A549 (cell line): Measurements from ENCODE around the gene PAPPA. TPM values are rescaled to one million over a fixed set of nuclear protein-coding genes. Genes with fewer than 3 reads are reported as not detected.
A peak's percentile ranks its signal among the peaks of the same experiment; 100 is the strongest.

Experiments used
- ATAC-seq, 2 experiments: fragments of 200-7000 bp in 1 of 2; fragments of >200 bp in 1 of 2; cut with Nextera tagmentation in 1 of 2; cut with Tn5 transposase in 1 of 2; 3 replicates each; pipeline versions ENCODE4 v1.8.0 to v1.9.1; 2018 to 2020; ENCODE audit warnings: mild to moderate bottlenecking in 1 of 2, moderate library complexity in 1 of 2
- CTCF ChIA-PET: fragments of 300-600 bp; sonication (Branson Sonifier 250); formaldehyde crosslinking; extraction: SDS; loops from one replicate; lab custom pipeline; 2021; ENCODE audit warnings: antibody characterized with exemption, inconsistent platforms; lab: Yijun Ruan, JAX
- POLR2A ChIA-PET: fragments of 350-600 bp; formaldehyde crosslinking; extraction: SDS; loops from one replicate; lab custom pipeline; 2021; ENCODE audit warnings: antibody characterized with exemption, inconsistent platforms; lab: Yijun Ruan, JAX
- DNase-seq, 2 experiments: peaks; one replicate each; pipeline versions ENCODE4 v3.0.0 to v3.0.0-alpha.2; 2011 to 2016; ENCODE audit warnings: low read depth in 1 of 2, low spot score in 1 of 2
- FAIRE-seq: peaks from 2 replicates; lab custom pipeline; 2011; peaks lifted over from hg19 to GRCh38; lab: Jason Lieb, UNC
- H3K27ac ChIP-seq, 2 experiments: fragments of >200 bp; sonication (Bioruptor Twin); formaldehyde crosslinking; 3 replicates each; pipeline ENCODE4 v1.5.1; 2016 to 2017
- H3K4me1 ChIP-seq: fragments of >200 bp; sonication (Bioruptor Twin); formaldehyde crosslinking; 3 replicates; pipeline ENCODE4 v1.6.1; 2016
- H3K4me2 ChIP-seq: fragments of >200 bp; sonication (Bioruptor Twin); formaldehyde crosslinking; 3 replicates; pipeline ENCODE4 v1.6.1; 2016
- H3K4me3 ChIP-seq: fragments of >200 bp; sonication (Bioruptor Twin); formaldehyde crosslinking; 3 replicates; pipeline ENCODE4 v1.5.1; 2016
- H3K9me3 ChIP-seq: fragments of >200 bp; sonication (Bioruptor Twin); formaldehyde crosslinking; 3 replicates; pipeline ENCODE4 v1.6.1; 2016
- ATOH8 ChIP-seq: fragments of 250-450 bp; sonication (Bioruptor Pico); IDR thresholded peaks from 2 replicates; pipeline ENCODE4 v1.5.0; 2020; ENCODE audit warnings: low read depth, mild to moderate bottlenecking, moderate library complexity
- BCL3 ChIP-seq: fragments of >200 bp; sonication (Bioruptor Twin); formaldehyde crosslinking; IDR thresholded peaks from 3 replicates; pipeline ENCODE4 v1.6.1; 2016
- BHLHE40 ChIP-seq: IDR thresholded peaks from 2 replicates; pipeline ENCODE4 v1.6.1; 2012; ENCODE audit warnings: low read depth, low read length, inconsistent platforms
- CBX2 ChIP-seq: fragments of 200-600 bp; sonication (generic); IDR thresholded peaks from 2 replicates; pipeline ENCODE4 v1.6.1; 2016; ENCODE audit warnings: low read depth, mild to moderate bottlenecking, borderline replicate concordance
- CHD4 ChIP-seq: fragments of 200-600 bp; sonication (generic); IDR thresholded peaks from 2 replicates; pipeline ENCODE4 v1.6.1; 2016; ENCODE audit warnings: antibody characterized with exemption, mild to moderate bottlenecking, borderline replicate concordance
- CTCF ChIP-seq: fragments of >200 bp; sonication (Bioruptor Twin); formaldehyde crosslinking; IDR thresholded peaks from 3 replicates; pipeline ENCODE4 v1.5.1; 2016
- E2F6 ChIP-seq: IDR thresholded peaks from 2 replicates; pipeline ENCODE4 v1.6.1; 2012; ENCODE audit warnings: low read depth, borderline replicate concordance
- EHF ChIP-seq: fragments of 250-450 bp; sonication (Bioruptor Pico); IDR thresholded peaks from 2 replicates; pipeline ENCODE4 v1.5.0; 2020; ENCODE audit warnings: mild to moderate bottlenecking
- EHMT2 ChIP-seq: fragments of 200-600 bp; sonication (generic); IDR thresholded peaks from 2 replicates; pipeline ENCODE4 v1.6.1; 2016; ENCODE audit warnings: antibody characterized with exemption, low read depth, mild to moderate bottlenecking, moderate library complexity
- ELK1 ChIP-seq: fragments of 150-350 bp; IDR thresholded peaks from 2 replicates; pipeline ENCODE4 v1.6.1; 2014; ENCODE audit warnings: low read depth, mild to moderate bottlenecking, low read length
- EP300 ChIP-seq, 2 experiments: fragments of >200 bp; sonication (Bioruptor Twin); formaldehyde crosslinking; IDR thresholded peaks; 2 replicates in 1 of 2; 3 replicates in 1 of 2; pipeline ENCODE4 v1.6.1; 2016 to 2017
- ESRRA ChIP-seq: fragments of 150-350 bp; IDR thresholded peaks from 2 replicates; pipeline ENCODE4 v1.6.1; 2014; ENCODE audit warnings: mild to moderate bottlenecking, low read length, borderline replicate concordance
- FOSL2 ChIP-seq, 2 experiments: fragments of 450-650 bp in 1 of 2; fragments of >200 bp in 1 of 2; sonication (Bioruptor Twin) in 1 of 2; formaldehyde crosslinking; IDR thresholded peaks; 2 replicates each; pipeline versions ENCODE4 v1.5.0 to v1.6.1; 2016 to 2020; ENCODE audit warnings: mild to moderate bottlenecking in 1 of 2, moderate library complexity in 1 of 2
- HOXA7 ChIP-seq: fragments of 250-450 bp; sonication (Bioruptor Pico); IDR thresholded peaks from 2 replicates; pipeline ENCODE4 v1.5.0; 2020; ENCODE audit warnings: mild to moderate bottlenecking, moderate library complexity
- HOXB13 ChIP-seq: fragments of 250-450 bp; sonication (Bioruptor Pico); IDR thresholded peaks from 2 replicates; pipeline ENCODE4 v1.5.0; 2020; ENCODE audit warnings: low read depth, mild to moderate bottlenecking, moderate library complexity
- HOXB5 ChIP-seq: fragments of 250-450 bp; sonication (Bioruptor Pico); IDR thresholded peaks from 2 replicates; pipeline ENCODE4 v1.5.0; 2020; ENCODE audit warnings: mild to moderate bottlenecking, moderate library complexity
- KDM1A ChIP-seq: fragments of 200-600 bp; sonication (generic); IDR thresholded peaks from 2 replicates; pipeline ENCODE4 v1.6.1; 2016; ENCODE audit warnings: low read depth, mild to moderate bottlenecking
- NFE2L2 ChIP-seq: fragments of 150-350 bp; conservative IDR thresholded peaks from 2 replicates; pipeline ENCODE4 v1.6.1; 2014; ENCODE audit warnings: low read length
- NPAS2 ChIP-seq: fragments of 250-450 bp; sonication (Bioruptor Pico); IDR thresholded peaks from 2 replicates; pipeline ENCODE4 v1.8.0; 2022; ENCODE audit warnings: mild to moderate bottlenecking, moderate library complexity, borderline replicate concordance
- PBX3 ChIP-seq: IDR thresholded peaks from 2 replicates; pipeline ENCODE4 v1.6.1; 2012
- RNF2 ChIP-seq: fragments of 200-600 bp; sonication (generic); IDR thresholded peaks from 2 replicates; pipeline ENCODE4 v1.6.1; 2016; ENCODE audit warnings: low read depth, mild to moderate bottlenecking, antibody characterized with exemption, moderate library complexity, borderline replicate concordance
- TP53 ChIP-seq: fragments of 250-450 bp; sonication (Bioruptor Pico); IDR thresholded peaks from 2 replicates; pipeline ENCODE4 v1.5.0; 2021; ENCODE audit warnings: mild to moderate bottlenecking, moderate library complexity
- WGBS: methylation state at CpG from one replicate; pipeline ENCODE4 v1.1.6; 2017; ENCODE audit errors: missing lambda C conversion rate; 5-methylcytosine and 5-hydroxymethylcytosine counted together
- polyA plus RNA-seq, 4 experiments: library from polyadenylated mRNA; depleted of rRNA in 3 of 4; stranded (reverse); fragments of >200 nt; fragmentation: RNase III in 1 of 4; extraction: RNeasy Plus Mini Kit Qiagen cat#74134 plus additional on column Dnase treatment in 1 of 4; gene quantifications; 2 replicates in 3 of 4; 3 replicates in 1 of 4; pipeline ENCODE4 v1.2.3, GENCODE V29; 2011 to 2017

The PAPPA gene
- polyA plus RNA-seq, 2 of the 4 experiments (the other 2 are of a cell fraction) = 40.0 to 127 TPM

- no peak for DNase-seq
- no peak for FAIRE-seq
- ChIA-PET POLR2A (no interaction called here), CTCF (interaction anchor here (1.4 to 2.8 kb wide), 3 partner anchors 10 to 480 kb away, joined by 3 to 17 read pairs (median 4); no protein-coding TSS in a partner anchor)
- peaks cover 100% of the 10 kb centered on the region for H3K4me1 ChIP-seq
- TF ChIP-seq EHF (no peak), TP53 (no peak), CTCF (no peak), ESRRA (no peak), EHMT2 (no peak), E2F6 (no peak), PBX3 (no peak), HOXB13 (CRISPR knock-in tag) (no peak), HOXB5 (no peak), BCL3 (no peak), HOXA7 (CRISPR knock-in tag) (no peak), ELK1 (no peak), FOSL2 (IDR thresholded peaks at IDR 0.05) (no peak), FOSL2 (CRISPR knock-in tag; IDR thresholded peaks at IDR 0.05) (no peak), ATOH8 (CRISPR knock-in tag) (no peak), NFE2L2 (no peak), CHD4 (no peak), KDM1A (no peak), BHLHE40 (no peak), EP300 (IDR thresholded peaks at IDR 0.05) (no peak)
- TF ChIP-seq, all 56 proteins: peak for 0
- peak overlapping the region; percentile 18 to 57; a peak in 3 of 6 replicates for H3K27ac ChIP-seq
- 47% methylated on average over 2 of the region's 2 CpGs for WGBS
- H3K4me2 ChIP-seq = peak overlapping the region; percentile 62
- no peaks in the 10 kb centered on the region for H3K9me3 ChIP-seq
- no peak for ATAC-seq
- no peak overlapping the region for H3K4me3 ChIP-seq
Measured at GRCh38 chr9:116172216-116172615, 18.6 kb downstream of the PAPPA start.

- Histone ChIP-seq H3K4me2 (peak overlapping the region; percentile 62), H3K9me3 (no peaks in the 10 kb centered on the region), H3K4me3 (no peak overlapping the region), H3K27ac (peak overlapping the region; percentile 49 to 57), H3K4me1 (peaks cover 100% of the 10 kb centered on the region)
- ChIA-PET POLR2A (no interaction called here), CTCF (interaction anchor here (0.8 to 1.4 kb wide), 2 partner anchors 581 to 583 kb away, joined by 3 read pairs; no protein-coding TSS in a partner anchor)
- FAIRE-seq = no peak
- TF ChIP-seq CBX2 (no peak), FOSL2 (IDR thresholded peaks at IDR 0.05) (0 out of 2 replicates have a peak, but pooled peaks have one; percentile 28), FOSL2 (CRISPR knock-in tag; IDR thresholded peaks at IDR 0.05) (peak; percentile 79), KDM1A (no peak), NPAS2 (CRISPR knock-in tag) (no peak), RNF2 (no peak)
- 0% methylated on average over 1 of the region's 1 CpG for WGBS
- DNase-seq = peak in 1 of 2 experiments; percentile 60
- ATAC-seq = peak; percentile 5 to 40; a peak in 3 of 6 replicates
Measured at GRCh38 chr9:116174347-116174746, 20.8 kb downstream of the PAPPA start.
